ENCODE data around the gene KRT7. TPM values are rescaled to one million over a fixed set of nuclear protein-coding genes. Genes with fewer than 3 reads are reported as not detected.

KRT7 gene
- total and polyA plus RNA-seq, 7 experiments from 2014 or later = 36.1 TPM; not detected in 6

GRCh38 chr12:52252728-52253343 lies 19.8 kb downstream of the KRT7 start:
- Mint-ChIP-seq H3K9me3 (no peaks in the 10 kb centered on the region), H3K27me3 (peaks cover 28 to 60% (median 46%) of the 10 kb centered on the region in 5 donors), H3K27ac (peak overlapping the region in 1 of 9 donors; percentile 99), H3K4me1 (peaks cover 0 to 63% (median 14%) of the 10 kb centered on the region in 7 donors), H3K36me3 (peaks cover 0 to 48% (median 0%) of the 10 kb centered on the region in 5 donors), H3K4me3 (peak overlapping the region in 1 of 10 donors; percentile 65)
- Histone ChIP-seq H3K4me3 (ENCODE audit: low read length) (no peak overlapping the region), H3K27me3 (ENCODE audit: control insufficient read depth in 2 of 2, insufficient read depth in 2 of 2, low read length in 2 of 2) (no peaks in the 10 kb centered on the region), H3K27ac (ENCODE audit: low read depth, low read length) (no peak overlapping the region), H3K36me3 (ENCODE audit: control insufficient read depth in 2 of 3, insufficient read depth in 3 of 3, low read length in 3 of 3) (no peaks in the 10 kb centered on the region), H3K9me3 (ENCODE audit: control insufficient read depth in 2 of 3, low read length in 3 of 3) (no peaks in the 10 kb centered on the region), H3K4me1 (ENCODE audit: control insufficient read depth in 2 of 2, insufficient read depth in 2 of 2, low read length in 2 of 2) (no peaks in the 10 kb centered on the region)
- POLR2A ChIA-PET = no interaction called here
- DNase-seq (no peak), ATAC-seq (no peak)
- CTCF ChIA-PET = no interaction called here
- intact Hi-C loops (cut with micrococcal nuclease) = no loop called here

GRCh38 chr12:52253391-52254179 lies 20.5 kb downstream of the KRT7 start:
- Histone ChIP-seq H3K27ac (ENCODE audit: low read depth, low read length) (no peak overlapping the region), H3K4me3 (ENCODE audit: low read length) (no peak overlapping the region), H3K27me3 (ENCODE audit: control insufficient read depth in 2 of 2, insufficient read depth in 2 of 2, low read length in 2 of 2) (no peaks in the 10 kb centered on the region), H3K4me1 (ENCODE audit: control insufficient read depth in 2 of 2, insufficient read depth in 2 of 2, low read length in 2 of 2) (no peaks in the 10 kb centered on the region), H3K36me3 (ENCODE audit: control insufficient read depth in 2 of 3, insufficient read depth in 3 of 3, low read length in 3 of 3) (no peaks in the 10 kb centered on the region), H3K9me3 (ENCODE audit: control insufficient read depth in 2 of 3, low read length in 3 of 3) (no peaks in the 10 kb centered on the region)
- no peak for ATAC-seq
- CTCF ChIA-PET = interaction anchor here (0.5 kb wide), 1 partner anchor 95 kb away, joined by 4 read pairs; no protein-coding TSS in a partner anchor
- Mint-ChIP-seq H3K36me3 (peaks cover 0 to 46% (median 0%) of the 10 kb centered on the region in 5 donors), H3K4me3 (no peak overlapping the region), H3K9me3 (no peaks in the 10 kb centered on the region), H3K27me3 (peaks cover 31 to 59% (median 44%) of the 10 kb centered on the region in 5 donors), H3K27ac (peak overlapping the region in 1 of 9 donors; percentile 99), H3K4me1 (peaks cover 0 to 57% (median 14%) of the 10 kb centered on the region in 7 donors)
- intact Hi-C loops (cut with micrococcal nuclease) = no loop called here
- no peak for DNase-seq
- POLR2A ChIA-PET = no interaction called here

GRCh38 chr12:52254180-52254964 lies 21.3 kb downstream of the KRT7 start:
- intact Hi-C loops (cut with micrococcal nuclease) = no loop called here
- H3K4me3 Mint-ChIP-seq = no peak overlapping the region
- POLR2A ChIA-PET = no interaction called here

GRCh38 chr12:52254965-52255751 lies 22.1 kb downstream of the KRT7 start:
- DNase-seq = no peak
- H3K27me3 ChIP-seq (ENCODE audit: control insufficient read depth in 2 of 2, insufficient read depth in 2 of 2, low read length in 2 of 2) = peaks cover 0 to 2% of the 10 kb centered on the region in 2 donors
- no peak for ATAC-seq
- Mint-ChIP-seq H3K4me1 (peaks cover 0 to 52% (median 13%) of the 10 kb centered on the region in 7 donors), H3K36me3 (peaks cover 0 to 36% (median 0%) of the 10 kb centered on the region in 5 donors), H3K4me3 (no peak overlapping the region), H3K27ac (peak overlapping the region in 1 of 9 donors; percentile 1), H3K27me3 (peaks cover 39 to 55% (median 46%) of the 10 kb centered on the region in 5 donors), H3K9me3 (peaks cover 0 to 2% (median 0%) of the 10 kb centered on the region in 11 donors)
- no peak overlapping the region for H3K27ac ChIP-seq (ENCODE audit: low read depth, low read length)
- no peak overlapping the region for H3K4me3 ChIP-seq (ENCODE audit: low read length)
- ChIA-PET POLR2A (no interaction called here), CTCF (interaction anchor here (0.8 kb wide), 1 partner anchor 24 kb away, joined by 6 read pairs; no protein-coding TSS in a partner anchor)
- intact Hi-C loops (cut with micrococcal nuclease) = no loop called here
- no peaks in the 10 kb centered on the region for H3K9me3 ChIP-seq (ENCODE audit: control insufficient read depth in 2 of 3, low read length in 3 of 3)
- no peaks in the 10 kb centered on the region for H3K4me1 ChIP-seq (ENCODE audit: control insufficient read depth in 2 of 2, insufficient read depth in 2 of 2, low read length in 2 of 2)
- no peaks in the 10 kb centered on the region for H3K36me3 ChIP-seq (ENCODE audit: control insufficient read depth in 2 of 3, insufficient read depth in 3 of 3, low read length in 3 of 3)

More at GRCh38 chr12:52254180-52254964, 21.3 kb downstream of the KRT7 start:
- H3K27ac ChIP-seq (ENCODE audit: low read depth, low read length) = no peak overlapping the region
- CTCF ChIA-PET = interaction anchor here (0.5 kb wide), 1 partner anchor 94 kb away, joined by 4 read pairs; no protein-coding TSS in a partner anchor
- H3K27me3 ChIP-seq (ENCODE audit: control insufficient read depth in 2 of 2, insufficient read depth in 2 of 2, low read length in 2 of 2) = no peaks in the 10 kb centered on the region
- Mint-ChIP-seq H3K27me3 (peaks cover 38 to 59% (median 45%) of the 10 kb centered on the region in 5 donors), H3K27ac (peak overlapping the region in 1 of 9 donors; percentile 49), H3K4me1 (peaks cover 0 to 53% (median 14%) of the 10 kb centered on the region in 7 donors), H3K36me3 (peaks cover 0 to 43% (median 0%) of the 10 kb centered on the region in 5 donors), H3K9me3 (peaks cover 0 to 2% (median 0%) of the 10 kb centered on the region in 11 donors)
- no peak overlapping the region for H3K4me3 ChIP-seq (ENCODE audit: low read length)
- no peak for DNase-seq
- no peaks in the 10 kb centered on the region for H3K9me3 ChIP-seq (ENCODE audit: control insufficient read depth in 2 of 3, low read length in 3 of 3)
- no peak for ATAC-seq
- H3K36me3 ChIP-seq (ENCODE audit: control insufficient read depth in 2 of 3, insufficient read depth in 3 of 3, low read length in 3 of 3) = no peaks in the 10 kb centered on the region
- H3K4me1 ChIP-seq (ENCODE audit: control insufficient read depth in 2 of 2, insufficient read depth in 2 of 2, low read length in 2 of 2) = no peaks in the 10 kb centered on the region

- peaks cover 0 to 57% (median 16%) of the 10 kb centered on the region in 7 donors for H3K4me1 Mint-ChIP-seq
- peaks cover 43 to 64% (median 52%) of the 10 kb centered on the region in 5 donors for H3K27me3 Mint-ChIP-seq
- CTCF ChIA-PET = interaction anchor here (0.8 kb wide), 1 partner anchor 23 kb away, joined by 6 read pairs; no protein-coding TSS in a partner anchor
- no peak for ATAC-seq
- intact Hi-C loops (cut with micrococcal nuclease) = no loop called here
- H3K9me3 Mint-ChIP-seq = peaks cover 0 to 2% (median 0%) of the 10 kb centered on the region in 11 donors
- H3K36me3 Mint-ChIP-seq = peaks cover 0 to 38% (median 0%) of the 10 kb centered on the region in 5 donors
- H3K27me3 ChIP-seq (ENCODE audit: control insufficient read depth in 2 of 2, insufficient read depth in 2 of 2, low read length in 2 of 2) = peaks cover 0 to 2% of the 10 kb centered on the region in 2 donors
- H3K4me3 ChIP-seq (ENCODE audit: low read length) = no peak overlapping the region
- no peak overlapping the region for H3K27ac ChIP-seq (ENCODE audit: low read depth, low read length)
- no peak overlapping the region for H3K4me3 Mint-ChIP-seq
- no peak for DNase-seq
- POLR2A ChIA-PET = no interaction called here
- H3K27ac Mint-ChIP-seq = peak overlapping the region in 1 of 9 donors; percentile 1
- H3K4me1 ChIP-seq (ENCODE audit: control insufficient read depth in 2 of 2, insufficient read depth in 2 of 2, low read length in 2 of 2) = no peaks in the 10 kb centered on the region
- H3K36me3 ChIP-seq (ENCODE audit: control insufficient read depth in 2 of 3, insufficient read depth in 3 of 3, low read length in 3 of 3) = no peaks in the 10 kb centered on the region
- no peaks in the 10 kb centered on the region for H3K9me3 ChIP-seq (ENCODE audit: control insufficient read depth in 2 of 3, low read length in 3 of 3)
Observed at GRCh38 chr12:52255926-52256583, 23.0 kb downstream of the KRT7 start.

Data from naive thymus-derived CD4-positive, alpha-beta T cell (primary cell).